Ectodermal cell (in vitro differentiated cells): ENCODE results near the gene SPACA7.

Experiments
- H3K27ac ChIP-seq: 2 replicates; pipeline ENCODE4 v1.7.0; 2013; ENCODE audit warnings: mild to moderate bottlenecking, low read depth, low read length; ENCODE audit not compliant: insufficient read depth, poor library complexity, severe bottlenecking
- H3K27me3 ChIP-seq: 2 replicates; pipeline ENCODE4 v1.7.0; 2013; ENCODE audit warnings: mild to moderate bottlenecking, low read length; ENCODE audit not compliant: insufficient read depth, control insufficient read depth, poor library complexity, severe bottlenecking
- H3K36me3 ChIP-seq: one replicate; pipeline ENCODE4 v1.7.0; 2013; ENCODE audit warnings: low read length; ENCODE audit not compliant: control insufficient read depth, insufficient read depth
- H3K4me1 ChIP-seq: one replicate; pipeline ENCODE4 v1.7.0; 2013; ENCODE audit warnings: low read length; ENCODE audit not compliant: control insufficient read depth, insufficient read depth
- H3K4me3 ChIP-seq: 2 replicates; pipeline ENCODE4 v1.7.0; 2013; ENCODE audit warnings: low read depth, low read length, control low read depth; ENCODE audit not compliant: insufficient read depth
- H3K9me3 ChIP-seq: 2 replicates; pipeline ENCODE4 v1.7.0; 2013; ENCODE audit warnings: mild to moderate bottlenecking, low read length, moderate library complexity; ENCODE audit not compliant: control insufficient read depth
- WGBS, 2 experiments: methylation state at CpG; one replicate each; pipeline ENCODE4 v1.1.7; 2013; ENCODE audit warnings: missing lambda C conversion rate in 2 of 2; 5-methylcytosine and 5-hydroxymethylcytosine counted together

The SPACA7 gene

DNA sequence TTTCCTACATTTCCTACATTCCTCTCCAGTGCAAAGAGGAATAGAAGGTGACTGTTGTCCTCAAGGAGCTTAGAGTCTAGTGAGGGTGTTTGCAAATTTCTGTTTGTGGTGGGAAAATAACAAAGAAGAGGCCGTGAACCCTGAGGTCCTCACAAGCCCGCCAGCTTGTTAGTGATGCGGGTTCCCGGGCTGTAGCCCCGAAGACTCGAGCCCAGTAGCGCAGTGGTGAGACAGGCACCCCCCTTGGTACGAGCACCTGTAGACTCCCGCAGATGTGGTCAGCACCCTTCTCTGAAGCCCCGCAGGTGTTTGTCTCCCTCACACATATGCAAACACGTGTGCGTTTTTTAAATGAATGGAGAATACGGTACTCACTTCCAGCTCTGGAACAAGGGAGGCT is 26.5 kb upstream of the SPACA7 start:
- H3K4me3 ChIP-seq: no peak overlapping the region
- no peaks in the 10 kb centered on the region for H3K9me3 ChIP-seq
- WGBS, 2 experiments: 79 to 81% methylated on average over 13 of the region's 13 CpGs
- peaks cover 48% of the 10 kb centered on the region for H3K4me1 ChIP-seq
- H3K27me3 ChIP-seq: no peaks in the 10 kb centered on the region
- no peak overlapping the region for H3K27ac ChIP-seq
- no peaks in the 10 kb centered on the region for H3K36me3 ChIP-seq

- no peaks in the 10 kb centered on the region for H3K9me3 ChIP-seq
- H3K4me1 ChIP-seq: peaks cover 45% of the 10 kb centered on the region
- no peak overlapping the region for H3K4me3 ChIP-seq
- H3K36me3 ChIP-seq: no peaks in the 10 kb centered on the region
- H3K27me3 ChIP-seq: no peaks in the 10 kb centered on the region
- WGBS, 2 experiments: 87 to 88% methylated on average over 11 of the region's 11 CpGs
- no peak overlapping the region for H3K27ac ChIP-seq
These were observed 25.9 kb upstream of the SPACA7 start for GRCh38 chr13:112350300-112350699.

DNA sequence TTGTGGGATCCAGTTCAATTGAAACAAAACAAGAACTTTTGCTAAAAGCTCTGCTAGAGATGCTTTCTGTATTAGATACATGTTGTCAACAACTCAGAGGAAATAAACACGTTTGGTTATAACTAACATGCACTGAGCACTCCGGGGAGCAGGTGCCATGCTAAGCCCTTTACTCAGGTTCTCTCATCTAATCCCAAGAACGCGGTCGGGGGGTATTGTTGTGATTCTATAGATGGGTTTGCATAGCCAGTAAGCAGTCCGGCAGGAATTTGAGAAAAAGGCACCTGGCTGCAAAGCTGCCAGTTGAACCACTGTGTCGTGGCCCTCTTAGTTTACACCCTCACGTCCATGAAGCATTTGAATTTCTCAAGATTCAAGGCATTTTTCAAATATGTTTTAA is 24.3 kb upstream of the SPACA7 start:
- H3K4me1 ChIP-seq: peaks cover 32% of the 10 kb centered on the region
- no peaks in the 10 kb centered on the region for H3K27me3 ChIP-seq
- H3K36me3 ChIP-seq: no peaks in the 10 kb centered on the region
- H3K27ac ChIP-seq: no peak overlapping the region
- WGBS, 2 experiments: 28 to 38% methylated on average over 8 of the region's 8 CpGs
- H3K4me3 ChIP-seq: no peak overlapping the region
- H3K9me3 ChIP-seq: no peaks in the 10 kb centered on the region

DNA sequence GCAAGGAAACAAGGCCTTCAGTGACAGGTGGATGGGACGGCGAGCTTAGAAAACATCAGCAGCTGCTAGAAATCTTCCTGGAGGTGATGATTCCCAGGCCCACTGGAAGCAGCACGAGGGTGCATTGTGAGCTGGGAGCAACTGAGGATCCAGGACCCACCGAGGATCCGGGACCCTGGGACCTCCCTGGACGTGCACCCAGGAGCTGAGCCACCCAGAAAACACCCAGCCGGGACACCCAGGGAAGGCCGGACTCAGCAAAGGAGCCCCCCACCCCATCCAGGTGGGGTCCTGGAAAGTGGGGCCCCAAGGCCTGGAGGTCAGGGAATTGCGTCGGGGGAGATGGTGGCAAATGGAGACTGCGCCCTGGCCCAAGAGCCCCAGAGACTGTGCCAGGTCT is 22.3 kb upstream of the SPACA7 start:
- Histone ChIP-seq H3K4me1 (peaks cover 21% of the 10 kb centered on the region), H3K27ac (no peak overlapping the region), H3K36me3 (no peaks in the 10 kb centered on the region), H3K27me3 (no peaks in the 10 kb centered on the region), H3K9me3 (no peaks in the 10 kb centered on the region), H3K4me3 (no peak overlapping the region)
- WGBS, 2 experiments: 94 to 95% methylated on average over 11 of the region's 11 CpGs

GRCh38 chr13:112354330-112355273 is 21.6 kb upstream of the SPACA7 start:
- no peaks in the 10 kb centered on the region for H3K9me3 ChIP-seq
- WGBS, 2 experiments: 93 to 95% methylated on average over 30 of the region's 32 CpGs

GRCh38 chr13:112355274-112355838 is 20.8 kb upstream of the SPACA7 start:
- WGBS, 2 experiments: 94 to 95% methylated on average over 15 of the region's 15 CpGs
- no peak overlapping the region for H3K27ac ChIP-seq
- peaks cover 18% of the 10 kb centered on the region for H3K4me1 ChIP-seq
- H3K9me3 ChIP-seq: no peaks in the 10 kb centered on the region
- no peaks in the 10 kb centered on the region for H3K36me3 ChIP-seq
- H3K27me3 ChIP-seq: no peaks in the 10 kb centered on the region
- H3K4me3 ChIP-seq: no peak overlapping the region

More at GRCh38 chr13:112354330-112355273, 21.6 kb upstream of the SPACA7 start:
- Histone ChIP-seq H3K36me3 (no peaks in the 10 kb centered on the region), H3K4me1 (peaks cover 21% of the 10 kb centered on the region), H3K27me3 (no peaks in the 10 kb centered on the region), H3K27ac (no peak overlapping the region), H3K4me3 (no peak overlapping the region)

DNA sequence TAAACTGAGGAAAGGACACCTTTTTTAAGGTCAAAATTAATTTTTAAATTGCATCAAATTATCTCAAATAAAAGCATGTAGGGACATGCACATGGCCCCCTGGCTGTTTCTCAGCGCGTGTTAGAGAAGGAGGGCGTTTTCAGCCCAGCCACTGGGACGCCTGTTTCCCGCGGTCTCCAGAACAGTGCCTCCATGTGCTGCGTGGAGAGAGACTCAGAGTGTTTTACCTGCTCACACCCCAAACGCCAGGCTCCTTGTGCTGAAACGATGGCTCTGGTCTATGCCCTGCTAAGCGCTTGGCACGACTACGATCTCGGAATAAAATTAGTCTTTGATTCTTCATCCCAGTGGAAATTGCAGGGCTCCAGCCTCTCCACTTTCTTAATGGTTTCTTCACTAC is 20.0 kb upstream of the SPACA7 start:
- Histone ChIP-seq H3K9me3 (no peaks in the 10 kb centered on the region), H3K4me3 (no peak overlapping the region), H3K27me3 (no peaks in the 10 kb centered on the region), H3K4me1 (peaks cover 12% of the 10 kb centered on the region), H3K36me3 (no peaks in the 10 kb centered on the region), H3K27ac (no peak overlapping the region)
- WGBS, 2 experiments: 91 to 93% methylated on average over 13 of the region's 13 CpGs

- Histone ChIP-seq H3K36me3 (no peaks in the 10 kb centered on the region), H3K4me3 (no peak overlapping the region), H3K27ac (no peak overlapping the region), H3K27me3 (no peaks in the 10 kb centered on the region), H3K4me1 (no peaks in the 10 kb centered on the region), H3K9me3 (no peaks in the 10 kb centered on the region)
- WGBS, 2 experiments: 93 to 96% methylated on average over 4 of the region's 4 CpGs
These were observed 18.0 kb upstream of the SPACA7 start for GRCh38 chr13:112358156-112358555.

DNA sequence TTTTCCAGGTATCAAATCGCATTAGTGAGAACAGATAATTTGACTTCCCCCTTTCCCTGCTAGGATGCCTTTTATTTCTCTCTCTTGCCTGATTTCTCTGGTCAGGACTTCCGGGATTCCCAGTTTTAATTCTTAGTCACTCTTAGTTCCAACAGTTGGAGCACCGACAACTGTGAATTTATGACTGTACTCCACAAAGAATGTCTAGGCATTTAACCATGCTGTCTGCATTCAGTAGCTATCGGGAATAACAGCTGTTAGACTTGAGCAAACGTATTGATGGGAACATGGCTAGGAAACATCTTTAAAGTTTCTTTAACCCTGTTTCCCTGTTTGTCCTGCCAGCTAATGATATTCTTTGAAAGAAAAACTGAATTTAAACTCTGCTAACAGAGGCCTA is 14.1 kb upstream of the SPACA7 start:
- Histone ChIP-seq H3K36me3 (no peaks in the 10 kb centered on the region), H3K27ac (no peak overlapping the region), H3K4me1 (no peaks in the 10 kb centered on the region), H3K4me3 (no peak overlapping the region), H3K9me3 (no peaks in the 10 kb centered on the region), H3K27me3 (no peaks in the 10 kb centered on the region)
- 95 to 96% methylated on average over 5 of the region's 5 CpGs for WGBS, 2 experiments

GRCh38 chr13:112363867-112364528 is 12.2 kb upstream of the SPACA7 start:
- Histone ChIP-seq H3K27me3 (no peaks in the 10 kb centered on the region), H3K9me3 (no peaks in the 10 kb centered on the region), H3K4me1 (no peaks in the 10 kb centered on the region), H3K27ac (no peak overlapping the region), H3K36me3 (no peaks in the 10 kb centered on the region), H3K4me3 (no peak overlapping the region)
- 82 to 86% methylated on average over 12 of the region's 12 CpGs for WGBS, 2 experiments
